ENCODE data around the gene MAML3.

GRCh38 chr4:140176735-140177134, 22.8 kb upstream of the MAML3 start:
- TF ChIP-seq EZH2 (IDR thresholded peaks at IDR 0.05; ENCODE audit: low read length) (no peak), CTCF (optimal IDR thresholded peaks at IDR 0.05 in 1 of 3, IDR thresholded peaks at IDR 0.05 in 1 of 3, conservative IDR thresholded peaks at IDR 0.05 in 1 of 3; ENCODE audit: extremely low read depth in 1 of 3, insufficient read depth in 2 of 3, low read length in 3 of 3) (no peak)
